ENCODE data around the gene IQSEC3. TPM values are rescaled to one million over a fixed set of nuclear protein-coding genes. Genes with fewer than 3 reads are reported as not detected.
A peak's percentile ranks its signal among the peaks of the same experiment; 100 is the strongest.

Gene IQSEC3
- total RNA-seq, 2 experiments from 2014 or later = 2.0 to 2.2 TPM

- H3K36me3 Mint-ChIP-seq = no peaks in the 10 kb centered on the region
- peaks cover 8% of the 10 kb centered on the region for H3K4me1 Mint-ChIP-seq
- DNase-seq (no peak), ATAC-seq (no peak)
- H3K27me3 Mint-ChIP-seq = peaks cover 16% of the 10 kb centered on the region
- H3K27ac Mint-ChIP-seq = no peak overlapping the region
- no peak overlapping the region for H3K4me3 Mint-ChIP-seq
- CTCF ChIA-PET = no interaction called here
- no peaks in the 10 kb centered on the region for H3K9me3 Mint-ChIP-seq (ENCODE audit: low read depth)
These were observed 108.7 kb downstream of the IQSEC3 start for GRCh38 chr12:175250-175649.

- Mint-ChIP-seq H3K4me1 (peaks cover 14% of the 10 kb centered on the region), H3K27ac (no peak overlapping the region), H3K36me3 (no peaks in the 10 kb centered on the region), H3K27me3 (peaks cover 16% of the 10 kb centered on the region), H3K4me3 (no peak overlapping the region), H3K9me3 (ENCODE audit: low read depth) (no peaks in the 10 kb centered on the region)
- ATAC-seq (no peak), DNase-seq (no peak)
- CTCF ChIA-PET = no interaction called here
These were observed 109.2 kb downstream of the IQSEC3 start for GRCh38 chr12:175759-176158.

- Mint-ChIP-seq H3K9me3 (ENCODE audit: low read depth) (no peaks in the 10 kb centered on the region), H3K4me1 (peaks cover 14% of the 10 kb centered on the region), H3K4me3 (no peak overlapping the region), H3K36me3 (no peaks in the 10 kb centered on the region), H3K27me3 (peaks cover 16% of the 10 kb centered on the region), H3K27ac (no peak overlapping the region)
- CTCF ChIA-PET = no interaction called here
- ATAC-seq (no peak), DNase-seq (no peak)
These were observed 110.0 kb downstream of the IQSEC3 start for GRCh38 chr12:176321-177181.

- H3K27me3 Mint-ChIP-seq = peaks cover 16% of the 10 kb centered on the region
- CTCF ChIA-PET = no interaction called here
- no peaks in the 10 kb centered on the region for H3K36me3 Mint-ChIP-seq
- ATAC-seq (no peak), DNase-seq (no peak)
- no peak overlapping the region for H3K4me3 Mint-ChIP-seq
- H3K27ac Mint-ChIP-seq = no peak overlapping the region
- no peaks in the 10 kb centered on the region for H3K9me3 Mint-ChIP-seq (ENCODE audit: low read depth)
- peaks cover 14% of the 10 kb centered on the region for H3K4me1 Mint-ChIP-seq
These were observed 110.9 kb downstream of the IQSEC3 start for GRCh38 chr12:177336-177979.

DNA sequence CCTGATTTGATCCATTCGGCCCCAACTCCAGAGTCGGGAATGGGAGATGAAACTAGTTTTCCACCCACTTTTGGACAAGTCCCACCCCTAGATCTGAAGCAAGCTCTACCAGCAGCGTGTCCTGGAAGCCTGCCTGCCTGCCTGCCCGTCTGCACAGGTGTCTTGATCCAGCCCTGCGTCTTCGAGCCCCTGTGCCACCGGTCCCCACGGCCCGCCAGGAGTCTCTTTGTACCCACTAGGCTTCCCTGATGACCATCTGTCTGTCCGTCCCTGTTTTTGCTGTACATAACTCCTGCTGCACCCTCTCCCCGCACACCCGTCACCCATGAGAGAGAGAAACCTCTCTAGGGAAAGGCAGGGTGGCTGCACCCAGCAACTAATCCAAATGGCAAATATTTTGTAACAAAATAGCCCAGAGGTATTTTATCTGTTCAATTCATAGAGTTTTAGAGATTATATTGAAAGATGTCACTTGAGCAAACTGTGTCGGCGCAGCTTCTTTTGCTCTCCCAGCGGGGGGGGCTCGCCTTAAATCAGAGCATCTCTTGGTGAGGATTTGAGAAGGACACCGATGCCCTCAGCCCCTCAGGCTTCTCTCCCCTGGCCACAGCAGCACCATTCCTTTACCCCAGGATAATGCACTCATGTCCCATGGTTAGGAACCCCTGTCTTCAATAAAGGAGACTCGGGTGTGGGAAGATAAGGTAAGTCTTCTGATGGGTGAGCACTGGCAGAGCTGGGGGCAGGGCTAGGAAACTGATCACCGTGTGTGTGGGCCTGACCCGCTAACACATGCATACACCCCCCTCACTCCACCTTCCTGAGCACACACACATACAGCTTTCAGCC is 111.6 kb downstream of the IQSEC3 start:
- Mint-ChIP-seq H3K4me3 (no peak overlapping the region), H3K27me3 (peaks cover 11% of the 10 kb centered on the region), H3K27ac (no peak overlapping the region), H3K9me3 (ENCODE audit: low read depth) (no peaks in the 10 kb centered on the region), H3K4me1 (peaks cover 14% of the 10 kb centered on the region), H3K36me3 (no peaks in the 10 kb centered on the region)
- CTCF ChIA-PET = no interaction called here
- ATAC-seq (no peak), DNase-seq (no peak)

- no peak for DNase-seq
- CTCF ChIA-PET = interaction anchor here (2.5 kb wide), 1 partner anchor 41 kb away, joined by 7 read pairs; no protein-coding TSS in a partner anchor
- peaks cover 9% of the 10 kb centered on the region for H3K27me3 Mint-ChIP-seq
- no peaks in the 10 kb centered on the region for H3K36me3 Mint-ChIP-seq
- ATAC-seq = no peak
- peaks cover 14% of the 10 kb centered on the region for H3K4me1 Mint-ChIP-seq
- no peaks in the 10 kb centered on the region for H3K9me3 Mint-ChIP-seq (ENCODE audit: low read depth)
- H3K4me3 Mint-ChIP-seq = no peak overlapping the region
- no peak overlapping the region for H3K27ac Mint-ChIP-seq
These were observed 112.2 kb downstream of the IQSEC3 start for GRCh38 chr12:178829-179109.

- ATAC-seq (no peak), DNase-seq (no peak)
- Mint-ChIP-seq H3K27ac (no peak overlapping the region), H3K9me3 (ENCODE audit: low read depth) (no peaks in the 10 kb centered on the region), H3K4me3 (no peak overlapping the region), H3K36me3 (no peaks in the 10 kb centered on the region), H3K27me3 (peaks cover 7% of the 10 kb centered on the region), H3K4me1 (peaks cover 14% of the 10 kb centered on the region)
- CTCF ChIA-PET = interaction anchor here (2.5 kb wide), 1 partner anchor 40 kb away, joined by 7 read pairs; no protein-coding TSS in a partner anchor
These were observed 112.7 kb downstream of the IQSEC3 start for GRCh38 chr12:179131-179884.

GRCh38 chr12:179885-180284 is 113.3 kb downstream of the IQSEC3 start:
- H3K27me3 Mint-ChIP-seq = peaks cover 9% of the 10 kb centered on the region
- CTCF ChIA-PET = interaction anchor here (2.5 kb wide), 1 partner anchor 40 kb away, joined by 7 read pairs; no protein-coding TSS in a partner anchor
- peak overlapping the region; percentile 26 for H3K27ac Mint-ChIP-seq
- H3K4me3 Mint-ChIP-seq = no peak overlapping the region
- ATAC-seq = no peak
- H3K4me1 Mint-ChIP-seq = peaks cover 14% of the 10 kb centered on the region
- no peak for DNase-seq
- no peaks in the 10 kb centered on the region for H3K9me3 Mint-ChIP-seq (ENCODE audit: low read depth)
- H3K36me3 Mint-ChIP-seq = no peaks in the 10 kb centered on the region

DNA sequence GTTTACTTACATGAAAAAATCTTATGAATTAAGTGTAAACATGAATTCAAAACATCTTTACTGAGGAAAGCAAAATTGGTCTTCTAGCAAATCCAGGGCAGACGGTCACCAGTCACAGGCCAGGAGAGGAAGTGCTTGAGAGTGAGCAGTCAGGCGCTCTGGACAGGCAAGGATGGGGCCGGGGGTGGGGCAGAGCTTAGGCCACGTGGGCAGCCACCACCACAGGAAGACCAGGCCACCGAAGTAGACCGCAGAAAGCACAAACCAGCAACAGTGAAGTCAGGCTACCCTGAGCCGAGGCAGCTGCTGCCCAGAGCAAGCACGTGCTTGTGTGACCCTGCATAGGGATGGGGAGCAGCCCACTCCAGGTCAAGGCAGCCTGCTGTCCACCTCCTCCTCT is 113.9 kb downstream of the IQSEC3 start:
- DNase-seq (peak; percentile 64), ATAC-seq (peak; percentile 58)
- Mint-ChIP-seq H3K36me3 (no peaks in the 10 kb centered on the region), H3K27ac (peak overlapping the region; percentile 26), H3K4me1 (peaks cover 14% of the 10 kb centered on the region), H3K4me3 (no peak overlapping the region), H3K27me3 (peaks cover 10% of the 10 kb centered on the region), H3K9me3 (ENCODE audit: low read depth) (no peaks in the 10 kb centered on the region)
- CTCF ChIA-PET = interaction anchor here (2.5 kb wide), 1 partner anchor 39 kb away, joined by 7 read pairs; no protein-coding TSS in a partner anchor

GRCh38 chr12:181921-182320 is 115.4 kb downstream of the IQSEC3 start:
- no peak for DNase-seq
- ATAC-seq = no peak
- CTCF ChIA-PET = no interaction called here
- H3K9me3 Mint-ChIP-seq (ENCODE audit: low read depth) = no peaks in the 10 kb centered on the region
- H3K36me3 Mint-ChIP-seq = no peaks in the 10 kb centered on the region
- peaks cover 10% of the 10 kb centered on the region for H3K27me3 Mint-ChIP-seq
- H3K4me1 Mint-ChIP-seq = peaks cover 10% of the 10 kb centered on the region
- no peak overlapping the region for H3K27ac Mint-ChIP-seq
- no peak overlapping the region for H3K4me3 Mint-ChIP-seq

- no peaks in the 10 kb centered on the region for H3K36me3 Mint-ChIP-seq
- H3K4me1 Mint-ChIP-seq = peaks cover 10% of the 10 kb centered on the region
- H3K27me3 Mint-ChIP-seq = peaks cover 10% of the 10 kb centered on the region
- no peak overlapping the region for H3K27ac Mint-ChIP-seq
- no peak for ATAC-seq
- CTCF ChIA-PET = no interaction called here
- no peaks in the 10 kb centered on the region for H3K9me3 Mint-ChIP-seq (ENCODE audit: low read depth)
- DNase-seq = no peak
- no peak overlapping the region for H3K4me3 Mint-ChIP-seq
These were observed 115.9 kb downstream of the IQSEC3 start for GRCh38 chr12:182381-182892.

GRCh38 chr12:184811-185575 is 118.4 kb downstream of the IQSEC3 start:
- Mint-ChIP-seq H3K4me3 (no peak overlapping the region), H3K36me3 (no peaks in the 10 kb centered on the region), H3K27me3 (peaks cover 9% of the 10 kb centered on the region), H3K9me3 (ENCODE audit: low read depth) (no peaks in the 10 kb centered on the region), H3K4me1 (peaks cover 11% of the 10 kb centered on the region), H3K27ac (no peak overlapping the region)
- CTCF ChIA-PET = no interaction called here
- ATAC-seq (no peak), DNase-seq (no peak)

Measured in activated CD8-positive, alpha-beta memory T cell treated with anti-CD3 and anti-CD28 coated beads, Interleukin-2, amount 10 ng/mL, durations not matched to agents 7 days and 5 days (primary cell).